HL-60 (cell line): ENCODE measurements around the gene KCNQ1.

Experiments
- POLR2AphosphoS5 ChIP-seq: IDR thresholded peaks from 2 replicates; pipeline ENCODE4 v1.6.1; 2012; ENCODE audit warnings: low read depth
- SPI1 ChIP-seq: IDR thresholded peaks from 2 replicates; pipeline ENCODE4 v1.6.1; 2012; ENCODE audit warnings: low read depth, mild to moderate bottlenecking, borderline replicate concordance
- TF ChIP-seq, protein P1 (sequence below): IDR thresholded peaks from one replicate; pipeline ENCODE4 v1.5.1; 2011; ENCODE audit warnings: low read length, control low read depth, inconsistent platforms; ENCODE audit not compliant: insufficient read depth
- TF ChIP-seq, protein P2 (sequence below): IDR thresholded peaks from 2 replicates; pipeline ENCODE4 v1.6.1; 2012; ENCODE audit warnings: low read depth; ENCODE audit not compliant: insufficient replicate concordance

DNA sequence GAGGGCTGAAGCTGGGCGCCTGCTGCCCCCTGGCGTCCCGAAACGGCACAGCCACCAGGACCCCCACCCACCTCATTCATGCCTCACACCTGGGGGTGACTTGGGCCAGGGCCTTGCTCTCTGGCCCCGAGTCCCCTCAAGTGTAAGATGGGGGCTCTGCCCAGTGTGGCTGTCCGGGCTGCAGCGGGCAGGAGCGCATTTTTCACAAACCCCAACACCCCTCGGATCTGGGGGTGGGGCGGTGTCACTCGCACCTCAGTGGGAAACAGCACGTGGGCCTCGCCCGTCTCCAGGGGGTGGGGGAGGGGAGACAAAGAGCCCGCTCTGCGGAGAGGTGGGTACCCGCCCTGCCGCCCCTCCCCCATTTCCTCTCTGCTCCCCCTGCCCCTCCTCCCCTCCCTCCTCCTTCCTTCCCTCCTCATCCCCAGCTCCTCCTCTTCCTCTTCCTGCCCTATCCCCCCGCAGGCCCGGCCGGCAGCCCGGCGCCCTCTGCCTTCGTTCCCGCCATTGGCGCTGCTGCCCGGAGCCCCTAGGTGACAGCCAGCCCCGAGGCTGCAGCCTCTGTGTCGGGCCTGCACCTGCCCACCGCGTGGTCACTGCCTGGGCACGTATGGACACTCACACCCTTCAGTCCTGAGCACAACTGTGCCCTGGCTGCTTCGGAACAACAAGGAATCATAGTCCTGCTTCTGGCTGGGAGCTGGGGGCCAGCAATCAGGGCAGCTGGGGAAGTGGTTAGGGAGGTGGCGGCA, 447.6 kb downstream of the KCNQ1 start:
- TF ChIP-seq, protein P1, sequence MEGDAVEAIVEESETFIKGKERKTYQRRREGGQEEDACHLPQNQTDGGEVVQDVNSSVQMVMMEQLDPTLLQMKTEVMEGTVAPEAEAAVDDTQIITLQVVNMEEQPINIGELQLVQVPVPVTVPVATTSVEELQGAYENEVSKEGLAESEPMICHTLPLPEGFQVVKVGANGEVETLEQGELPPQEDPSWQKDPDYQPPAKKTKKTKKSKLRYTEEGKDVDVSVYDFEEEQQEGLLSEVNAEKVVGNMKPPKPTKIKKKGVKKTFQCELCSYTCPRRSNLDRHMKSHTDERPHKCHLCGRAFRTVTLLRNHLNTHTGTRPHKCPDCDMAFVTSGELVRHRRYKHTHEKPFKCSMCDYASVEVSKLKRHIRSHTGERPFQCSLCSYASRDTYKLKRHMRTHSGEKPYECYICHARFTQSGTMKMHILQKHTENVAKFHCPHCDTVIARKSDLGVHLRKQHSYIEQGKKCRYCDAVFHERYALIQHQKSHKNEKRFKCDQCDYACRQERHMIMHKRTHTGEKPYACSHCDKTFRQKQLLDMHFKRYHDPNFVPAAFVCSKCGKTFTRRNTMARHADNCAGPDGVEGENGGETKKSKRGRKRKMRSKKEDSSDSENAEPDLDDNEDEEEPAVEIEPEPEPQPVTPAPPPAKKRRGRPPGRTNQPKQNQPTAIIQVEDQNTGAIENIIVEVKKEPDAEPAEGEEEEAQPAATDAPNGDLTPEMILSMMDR: peak; percentile 76
- no peak for TF ChIP-seq POLR2AphosphoS5
- TF ChIP-seq, protein P2, sequence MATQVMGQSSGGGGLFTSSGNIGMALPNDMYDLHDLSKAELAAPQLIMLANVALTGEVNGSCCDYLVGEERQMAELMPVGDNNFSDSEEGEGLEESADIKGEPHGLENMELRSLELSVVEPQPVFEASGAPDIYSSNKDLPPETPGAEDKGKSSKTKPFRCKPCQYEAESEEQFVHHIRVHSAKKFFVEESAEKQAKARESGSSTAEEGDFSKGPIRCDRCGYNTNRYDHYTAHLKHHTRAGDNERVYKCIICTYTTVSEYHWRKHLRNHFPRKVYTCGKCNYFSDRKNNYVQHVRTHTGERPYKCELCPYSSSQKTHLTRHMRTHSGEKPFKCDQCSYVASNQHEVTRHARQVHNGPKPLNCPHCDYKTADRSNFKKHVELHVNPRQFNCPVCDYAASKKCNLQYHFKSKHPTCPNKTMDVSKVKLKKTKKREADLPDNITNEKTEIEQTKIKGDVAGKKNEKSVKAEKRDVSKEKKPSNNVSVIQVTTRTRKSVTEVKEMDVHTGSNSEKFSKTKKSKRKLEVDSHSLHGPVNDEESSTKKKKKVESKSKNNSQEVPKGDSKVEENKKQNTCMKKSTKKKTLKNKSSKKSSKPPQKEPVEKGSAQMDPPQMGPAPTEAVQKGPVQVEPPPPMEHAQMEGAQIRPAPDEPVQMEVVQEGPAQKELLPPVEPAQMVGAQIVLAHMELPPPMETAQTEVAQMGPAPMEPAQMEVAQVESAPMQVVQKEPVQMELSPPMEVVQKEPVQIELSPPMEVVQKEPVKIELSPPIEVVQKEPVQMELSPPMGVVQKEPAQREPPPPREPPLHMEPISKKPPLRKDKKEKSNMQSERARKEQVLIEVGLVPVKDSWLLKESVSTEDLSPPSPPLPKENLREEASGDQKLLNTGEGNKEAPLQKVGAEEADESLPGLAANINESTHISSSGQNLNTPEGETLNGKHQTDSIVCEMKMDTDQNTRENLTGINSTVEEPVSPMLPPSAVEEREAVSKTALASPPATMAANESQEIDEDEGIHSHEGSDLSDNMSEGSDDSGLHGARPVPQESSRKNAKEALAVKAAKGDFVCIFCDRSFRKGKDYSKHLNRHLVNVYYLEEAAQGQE: no peak
- peak; percentile 51; the same call in 1 of the 2 replicates for TF ChIP-seq SPI1
